GM12878 (cell line): ENCODE measurements around the gene MYH9.

ENCODE experiments used
- ATF2 ChIP-seq: IDR thresholded peaks from 2 replicates; pipeline ENCODE4 v1.6.1; 2012; ENCODE audit warnings: low read length, inconsistent platforms
- EZH2 ChIP-seq: IDR thresholded peaks from 2 replicates; pipeline ENCODE4 v1.6.1; 2012; ENCODE audit warnings: low read depth, mild to moderate bottlenecking, control low read depth, inconsistent platforms, low read length, borderline replicate concordance; ENCODE audit not compliant: control insufficient read depth
- FOXK2 ChIP-seq: fragments of 450-650 bp; IDR thresholded peaks from 2 replicates; pipeline ENCODE4 v1.6.1; 2017; ENCODE audit warnings: mild to moderate bottlenecking, moderate library complexity
- JUNB ChIP-seq: IDR thresholded peaks from 2 replicates; pipeline ENCODE4 v1.6.1; 2016; ENCODE audit warnings: antibody characterized with exemption, mild to moderate bottlenecking
- MAX ChIP-seq: IDR thresholded peaks from 2 replicates; pipeline ENCODE4 v1.6.1; 2012; ENCODE audit warnings: low read depth, low read length, improper control_type of control experiment
- REST ChIP-seq: IDR thresholded peaks from 2 replicates; pipeline ENCODE4 v1.6.1; 2012; ENCODE audit warnings: mild to moderate bottlenecking, low read depth, low read length
- TF ChIP-seq, protein P1 (sequence below), 3 experiments: IDR thresholded peaks in 2 of 3; conservative IDR thresholded peaks in 1 of 3; 2 replicates each; pipeline ENCODE4 v1.5.1; 2011; ENCODE audit warnings: low read depth in 3 of 3, low read length in 3 of 3, mild to moderate bottlenecking in 3 of 3, control low read depth in 2 of 3, moderate library complexity in 2 of 3, inconsistent platforms in 1 of 3, mixed read lengths in 1 of 3; ENCODE audit not compliant: control insufficient read depth in 2 of 3, insufficient read depth in 1 of 3; ENCODE audit errors: extremely low read depth in 1 of 3
- TF ChIP-seq, protein P2 (sequence below): fragments of 450-650 bp; IDR thresholded peaks from 2 replicates; pipeline ENCODE4 v1.6.1; 2016; ENCODE audit warnings: mild to moderate bottlenecking

DNA sequence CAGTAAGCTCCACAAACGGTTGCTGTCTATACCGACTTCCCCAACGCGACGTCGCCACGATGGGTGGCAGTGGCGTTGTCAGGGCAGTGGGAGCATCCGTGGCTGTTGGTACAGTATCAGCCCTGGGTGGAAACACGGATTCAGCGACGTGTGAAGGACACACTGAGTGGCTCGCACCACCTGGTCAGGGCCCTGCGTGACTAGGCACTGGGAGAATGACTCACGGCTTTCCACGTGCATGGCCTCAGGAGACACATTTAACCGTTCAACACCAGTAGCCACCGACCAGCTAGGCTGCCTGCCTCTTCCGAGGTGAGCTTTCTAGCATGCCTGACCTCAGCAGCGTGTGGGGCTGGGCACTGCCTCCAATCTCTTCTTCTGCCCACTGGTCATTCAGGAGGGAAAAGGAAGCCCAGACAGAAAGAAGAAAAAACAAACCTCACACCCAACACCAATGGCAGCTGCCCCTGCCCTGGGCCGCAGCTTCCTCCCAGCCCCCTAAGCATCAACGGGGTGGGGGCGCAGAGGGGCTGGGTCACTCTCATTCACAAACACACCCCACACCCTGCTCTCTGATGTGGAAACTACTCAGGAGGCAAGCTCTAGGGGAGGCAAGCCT is 59.0 kb downstream of the MYH9 start:
- TF ChIP-seq REST (no peak), MAX (peak; percentile 74; the same call in 1 of the 2 replicates), EZH2 (no peak), JUNB (peak; percentile 10; the same call in 1 of the 2 replicates), ATF2 (peak; percentile 35; the same call in 1 of the 2 replicates), FOXK2 (no peak)
- TF ChIP-seq, protein P1, sequence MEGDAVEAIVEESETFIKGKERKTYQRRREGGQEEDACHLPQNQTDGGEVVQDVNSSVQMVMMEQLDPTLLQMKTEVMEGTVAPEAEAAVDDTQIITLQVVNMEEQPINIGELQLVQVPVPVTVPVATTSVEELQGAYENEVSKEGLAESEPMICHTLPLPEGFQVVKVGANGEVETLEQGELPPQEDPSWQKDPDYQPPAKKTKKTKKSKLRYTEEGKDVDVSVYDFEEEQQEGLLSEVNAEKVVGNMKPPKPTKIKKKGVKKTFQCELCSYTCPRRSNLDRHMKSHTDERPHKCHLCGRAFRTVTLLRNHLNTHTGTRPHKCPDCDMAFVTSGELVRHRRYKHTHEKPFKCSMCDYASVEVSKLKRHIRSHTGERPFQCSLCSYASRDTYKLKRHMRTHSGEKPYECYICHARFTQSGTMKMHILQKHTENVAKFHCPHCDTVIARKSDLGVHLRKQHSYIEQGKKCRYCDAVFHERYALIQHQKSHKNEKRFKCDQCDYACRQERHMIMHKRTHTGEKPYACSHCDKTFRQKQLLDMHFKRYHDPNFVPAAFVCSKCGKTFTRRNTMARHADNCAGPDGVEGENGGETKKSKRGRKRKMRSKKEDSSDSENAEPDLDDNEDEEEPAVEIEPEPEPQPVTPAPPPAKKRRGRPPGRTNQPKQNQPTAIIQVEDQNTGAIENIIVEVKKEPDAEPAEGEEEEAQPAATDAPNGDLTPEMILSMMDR (IDR thresholded peaks at IDR 0.05 in 2 of 3, conservative IDR thresholded peaks at IDR 0.05 in 1 of 3; ENCODE audit: control insufficient read depth in 2 of 3, extremely low read depth in 1 of 3, insufficient read depth in 1 of 3, low read depth in 3 of 3, low read length in 3 of 3): no peak
- TF ChIP-seq, protein P2, sequence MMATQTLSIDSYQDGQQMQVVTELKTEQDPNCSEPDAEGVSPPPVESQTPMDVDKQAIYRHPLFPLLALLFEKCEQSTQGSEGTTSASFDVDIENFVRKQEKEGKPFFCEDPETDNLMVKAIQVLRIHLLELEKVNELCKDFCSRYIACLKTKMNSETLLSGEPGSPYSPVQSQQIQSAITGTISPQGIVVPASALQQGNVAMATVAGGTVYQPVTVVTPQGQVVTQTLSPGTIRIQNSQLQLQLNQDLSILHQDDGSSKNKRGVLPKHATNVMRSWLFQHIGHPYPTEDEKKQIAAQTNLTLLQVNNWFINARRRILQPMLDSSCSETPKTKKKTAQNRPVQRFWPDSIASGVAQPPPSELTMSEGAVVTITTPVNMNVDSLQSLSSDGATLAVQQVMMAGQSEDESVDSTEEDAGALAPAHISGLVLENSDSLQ: 0 out of 2 replicates have a peak, but pooled peaks have one; percentile 7
